Measurements from ENCODE around the gene PIP5KL1. TPM values are rescaled to one million over a fixed set of nuclear protein-coding genes. Genes with fewer than 3 reads are reported as not detected.

Gene PIP5KL1
- total RNA-seq, 2 donors from 2014 or later = 0.85 to 0.89 TPM

DNA sequence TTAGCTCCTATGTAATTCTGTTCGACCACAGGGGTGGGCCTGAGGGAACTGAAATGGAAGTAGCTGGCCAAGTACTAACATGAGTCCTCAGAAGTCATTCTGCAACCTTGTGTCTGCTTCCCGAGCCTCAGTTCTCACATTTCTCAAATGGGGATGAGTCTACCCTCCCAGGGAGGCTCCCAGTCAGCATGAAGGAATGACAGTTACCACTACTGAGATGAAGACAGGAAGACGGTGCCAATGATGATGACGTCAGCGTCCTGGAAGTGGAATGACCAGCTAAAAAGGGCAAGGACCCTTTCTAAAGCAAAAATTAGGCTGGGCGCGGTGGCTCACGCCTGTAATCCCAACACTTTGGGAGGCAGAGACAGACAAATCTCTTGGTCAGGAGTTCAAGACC is 6.8 kb downstream of the PIP5KL1 start:
- Histone ChIP-seq H3K4me1 (peaks cover 14% of the 10 kb centered on the region), H3K4me3 (no peak overlapping the region), H3K9ac (ENCODE audit: low read depth in 2 of 2, low read length in 2 of 2) (no peak overlapping the region), H3K27ac (no peak overlapping the region), H3K9me3 (no peaks in the 10 kb centered on the region), H3K27me3 (peaks cover 18% of the 10 kb centered on the region), H3K36me3 (no peaks in the 10 kb centered on the region)
- intact Hi-C loops (cut with DNase I) = loop anchor here (5.0 kb wide), 1 partner anchor 331 kb away; no protein-coding TSS in a partner anchor
- TF ChIP-seq, protein P1, sequence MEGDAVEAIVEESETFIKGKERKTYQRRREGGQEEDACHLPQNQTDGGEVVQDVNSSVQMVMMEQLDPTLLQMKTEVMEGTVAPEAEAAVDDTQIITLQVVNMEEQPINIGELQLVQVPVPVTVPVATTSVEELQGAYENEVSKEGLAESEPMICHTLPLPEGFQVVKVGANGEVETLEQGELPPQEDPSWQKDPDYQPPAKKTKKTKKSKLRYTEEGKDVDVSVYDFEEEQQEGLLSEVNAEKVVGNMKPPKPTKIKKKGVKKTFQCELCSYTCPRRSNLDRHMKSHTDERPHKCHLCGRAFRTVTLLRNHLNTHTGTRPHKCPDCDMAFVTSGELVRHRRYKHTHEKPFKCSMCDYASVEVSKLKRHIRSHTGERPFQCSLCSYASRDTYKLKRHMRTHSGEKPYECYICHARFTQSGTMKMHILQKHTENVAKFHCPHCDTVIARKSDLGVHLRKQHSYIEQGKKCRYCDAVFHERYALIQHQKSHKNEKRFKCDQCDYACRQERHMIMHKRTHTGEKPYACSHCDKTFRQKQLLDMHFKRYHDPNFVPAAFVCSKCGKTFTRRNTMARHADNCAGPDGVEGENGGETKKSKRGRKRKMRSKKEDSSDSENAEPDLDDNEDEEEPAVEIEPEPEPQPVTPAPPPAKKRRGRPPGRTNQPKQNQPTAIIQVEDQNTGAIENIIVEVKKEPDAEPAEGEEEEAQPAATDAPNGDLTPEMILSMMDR (IDR thresholded peaks at IDR 0.05) = no peak
- no peak for DNase-seq

DNA sequence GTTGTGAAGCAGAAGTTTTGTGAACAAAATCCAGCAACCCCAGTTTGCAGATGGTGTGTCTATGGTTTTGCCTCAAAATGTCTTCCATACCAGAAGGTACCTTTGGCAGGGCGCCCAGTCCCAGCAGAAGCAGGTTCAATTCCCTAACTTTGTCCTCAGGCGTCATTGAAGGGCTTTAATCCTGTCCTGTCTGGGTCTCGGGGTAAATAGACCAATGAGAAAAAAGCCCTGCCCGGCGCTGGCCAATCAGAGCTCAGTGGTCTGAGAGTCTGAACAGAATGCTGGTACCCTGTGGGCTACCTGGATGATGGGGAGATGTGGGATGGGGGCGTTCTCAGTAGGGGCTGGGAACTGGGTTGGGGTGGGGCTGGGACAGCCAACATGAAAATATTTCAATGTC is 7.5 kb downstream of the PIP5KL1 start:
- no peak overlapping the region for H3K9ac ChIP-seq (ENCODE audit: low read depth in 2 of 2, low read length in 2 of 2)
- intact Hi-C loops (cut with DNase I) = loop anchor here (5.0 kb wide), 1 partner anchor 331 kb away; no protein-coding TSS in a partner anchor
- no peak overlapping the region for H3K4me3 ChIP-seq
- H3K4me1 ChIP-seq = peaks cover 18% of the 10 kb centered on the region
- H3K9me3 ChIP-seq = no peaks in the 10 kb centered on the region
- DNase-seq = no peak
- no peak overlapping the region for H3K27ac ChIP-seq
- peaks cover 18% of the 10 kb centered on the region for H3K27me3 ChIP-seq
- no peaks in the 10 kb centered on the region for H3K36me3 ChIP-seq
- TF ChIP-seq, protein P1 (IDR thresholded peaks at IDR 0.05) = no peak

DNA sequence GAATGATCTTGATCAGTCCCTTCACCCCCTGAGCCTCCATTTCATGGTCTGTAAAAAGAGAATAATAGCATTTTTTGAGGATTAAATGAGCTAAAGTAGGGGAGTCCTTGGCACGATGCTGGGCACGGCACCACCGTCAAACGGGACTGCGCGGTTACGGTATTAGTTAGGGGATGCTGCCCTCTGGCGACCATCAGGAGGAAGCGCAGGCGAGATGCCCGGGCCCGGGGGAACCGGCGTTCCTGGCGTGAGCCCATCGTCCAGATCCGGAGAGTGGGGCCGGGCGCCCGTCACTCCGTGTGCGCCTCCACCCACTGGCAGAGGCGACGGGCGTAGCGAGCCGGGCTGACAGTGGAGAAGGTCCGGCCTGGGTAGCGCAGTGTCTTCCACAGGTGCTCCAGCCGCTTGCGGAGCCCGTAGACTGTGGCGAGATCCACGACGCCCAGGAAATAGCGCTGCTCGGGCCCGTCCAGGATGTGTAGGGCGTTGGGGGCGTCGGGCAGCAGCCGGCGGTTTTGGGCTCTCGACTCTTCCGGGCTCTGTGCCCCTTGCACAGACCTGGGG is 8.9 kb downstream of the PIP5KL1 start:
- Histone ChIP-seq H3K4me3 (peak overlapping the region; percentile 2), H3K9ac (ENCODE audit: low read depth in 2 of 2, low read length in 2 of 2) (peak overlapping the region in 1 of 2 donors; percentile 61), H3K4me1 (peaks cover 20% of the 10 kb centered on the region), H3K9me3 (no peaks in the 10 kb centered on the region), H3K27me3 (peaks cover 10% of the 10 kb centered on the region), H3K36me3 (no peaks in the 10 kb centered on the region), H3K27ac (no peak overlapping the region)
- intact Hi-C loops (cut with DNase I) = loop anchor here (2.0 to 5.0 kb wide), 2 partner anchors 187 to 329 kb away; partner anchors contain the start of gene TOR2A
- peak; percentile 82 for DNase-seq
- TF ChIP-seq, protein P1 (IDR thresholded peaks at IDR 0.05) = peak; percentile 88

DNA sequence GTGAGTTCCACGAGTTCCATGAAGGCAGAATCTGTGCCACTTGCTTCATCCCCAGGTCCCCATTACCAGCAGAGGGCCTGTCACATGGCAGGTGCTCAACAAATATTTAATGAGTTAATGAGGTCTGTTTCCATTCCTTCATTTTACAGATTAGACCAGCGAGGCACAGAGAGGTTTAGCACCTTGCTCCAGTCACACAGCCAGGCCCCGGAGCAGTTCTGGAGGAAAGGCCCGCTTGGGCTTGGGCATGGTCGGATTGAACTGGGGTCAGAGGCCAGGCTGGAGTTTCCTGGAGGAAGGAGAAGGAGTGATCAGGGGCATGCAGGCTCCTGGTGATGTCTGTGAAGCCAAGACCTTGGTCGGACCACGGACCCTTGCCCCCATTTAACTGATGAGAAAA is 9.8 kb downstream of the PIP5KL1 start:
- TF ChIP-seq, protein P1 (IDR thresholded peaks at IDR 0.05) = no peak
- Histone ChIP-seq H3K9ac (ENCODE audit: low read depth in 2 of 2, low read length in 2 of 2) (no peak overlapping the region), H3K4me1 (peaks cover 21% of the 10 kb centered on the region), H3K4me3 (no peak overlapping the region), H3K36me3 (no peaks in the 10 kb centered on the region), H3K27ac (no peak overlapping the region), H3K27me3 (peaks cover 8% of the 10 kb centered on the region), H3K9me3 (no peaks in the 10 kb centered on the region)
- intact Hi-C loops (cut with DNase I) = loop anchor here (2.0 to 5.0 kb wide), 2 partner anchors 186 to 328 kb away; partner anchors contain the start of gene TOR2A
- no peak for DNase-seq

DNA sequence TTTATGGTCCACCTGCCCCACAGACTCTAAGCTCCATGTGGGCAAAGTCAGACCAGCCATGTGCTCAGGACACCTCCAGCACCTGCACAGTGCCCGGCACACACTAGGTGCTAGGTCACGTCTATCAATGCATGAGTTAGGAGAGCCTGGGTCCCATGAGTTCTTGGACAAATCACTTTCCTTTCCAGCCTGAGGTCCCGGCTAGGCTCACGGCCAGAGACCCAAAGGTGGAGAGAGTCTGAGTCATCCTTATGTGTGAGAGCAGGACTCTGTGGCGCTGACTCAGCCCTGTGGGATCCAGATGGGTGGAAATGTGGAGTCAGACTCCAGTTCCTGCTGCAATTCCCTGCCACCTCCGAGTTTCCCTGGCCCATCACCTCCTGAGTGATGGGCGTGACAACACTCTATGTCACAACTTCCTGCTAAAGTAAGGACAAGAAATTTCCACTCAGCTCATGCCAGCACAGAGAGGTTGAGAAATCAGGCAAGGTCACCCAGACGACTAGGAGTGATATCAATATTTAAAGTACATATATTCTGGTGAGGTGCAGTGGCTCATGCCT is 11.2 kb downstream of the PIP5KL1 start:
- H3K9ac ChIP-seq (ENCODE audit: low read depth in 2 of 2, low read length in 2 of 2) = peak overlapping the region in 1 of 2 donors; percentile 8
- intact Hi-C loops (cut with DNase I) = loop anchor here (5.0 kb wide), 1 partner anchor 132 kb away; the partner anchor contains the start of gene CDK9
- peaks cover 35% of the 10 kb centered on the region for H3K4me1 ChIP-seq
- no peaks in the 10 kb centered on the region for H3K9me3 ChIP-seq
- H3K36me3 ChIP-seq = no peaks in the 10 kb centered on the region
- no peaks in the 10 kb centered on the region for H3K27me3 ChIP-seq
- no peak overlapping the region for H3K4me3 ChIP-seq
- peak; percentile 88 for DNase-seq
- TF ChIP-seq, protein P1 (IDR thresholded peaks at IDR 0.05) = no peak
- H3K27ac ChIP-seq = peak overlapping the region; percentile 47

Data from colonic mucosa (tissue), 4 donors.